ENCODE measurements around the gene FOXB2.
"Not testable (repeated sequence)": the region's sequence is repeated elsewhere in the genome, so short reads cannot be mapped to it uniquely, and the experiment has no call there.

- not testable (repeated sequence) for TF ChIP-seq POLR2AphosphoS5 (IDR thresholded peaks at IDR 0.05; ENCODE audit: borderline replicate concordance, low read depth, low read length); EZH2 (IDR thresholded peaks at IDR 0.05)
Observed at GRCh38 chr9:77060681-77061080, 41.2 kb downstream of the FOXB2 start.

All from SK-N-MC (cell line).